GM10847 (cell line): Measurements from ENCODE around the gene SLX9.

ENCODE experiments used
- POLR2A ChIP-seq: IDR thresholded peaks from 2 replicates; pipeline ENCODE4 v1.6.1; 2011; ENCODE audit not compliant: insufficient read length; ENCODE audit errors: extremely low read depth

Gene SLX9

DNA sequence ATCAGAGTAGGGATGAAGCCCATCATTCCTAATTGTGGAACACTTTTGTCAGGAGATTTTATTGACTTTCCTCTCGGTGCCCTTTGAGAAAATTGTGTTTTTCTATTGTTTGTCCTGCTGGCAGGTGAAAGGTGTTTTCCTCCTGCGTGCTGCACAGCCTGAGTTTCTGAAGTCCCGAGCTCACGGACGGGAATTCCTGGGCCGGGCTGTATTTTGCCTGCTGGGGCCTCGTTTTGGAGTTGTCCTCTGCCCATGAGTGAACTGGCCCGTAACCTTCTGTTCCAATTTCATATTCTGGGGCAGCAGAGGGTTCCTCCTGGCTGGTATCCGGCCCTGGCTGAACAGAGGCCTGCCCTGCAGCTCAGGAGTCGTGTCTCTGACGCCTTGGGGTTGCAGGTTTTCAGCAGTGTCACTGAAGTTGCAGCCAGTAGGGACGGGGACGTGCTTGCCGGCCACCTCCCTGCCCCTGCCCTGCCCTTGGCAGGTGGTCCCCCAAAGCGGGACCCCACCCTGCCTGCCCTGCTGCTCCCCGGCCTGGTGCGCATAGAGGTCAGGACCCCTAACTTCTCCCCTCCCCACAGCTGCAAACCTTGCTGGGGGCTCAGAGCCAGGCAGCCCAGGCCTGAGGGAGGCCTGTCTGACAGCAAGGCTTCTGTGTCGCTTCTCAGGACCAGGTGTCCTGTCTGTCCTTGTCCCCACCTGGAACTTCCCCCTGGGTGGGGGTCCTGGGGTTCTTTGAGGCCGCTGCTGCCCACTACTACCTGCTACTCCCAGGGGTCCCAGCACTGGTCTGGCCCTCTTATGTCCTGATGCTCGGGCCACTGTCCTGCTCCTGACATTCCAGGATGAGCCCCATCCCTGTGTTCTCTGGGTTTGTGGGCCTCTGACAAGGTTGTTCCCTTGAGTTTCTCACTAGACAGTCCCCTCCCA, 49.0 kb downstream of the SLX9 start:
- no peak for TF ChIP-seq POLR2A

DNA sequence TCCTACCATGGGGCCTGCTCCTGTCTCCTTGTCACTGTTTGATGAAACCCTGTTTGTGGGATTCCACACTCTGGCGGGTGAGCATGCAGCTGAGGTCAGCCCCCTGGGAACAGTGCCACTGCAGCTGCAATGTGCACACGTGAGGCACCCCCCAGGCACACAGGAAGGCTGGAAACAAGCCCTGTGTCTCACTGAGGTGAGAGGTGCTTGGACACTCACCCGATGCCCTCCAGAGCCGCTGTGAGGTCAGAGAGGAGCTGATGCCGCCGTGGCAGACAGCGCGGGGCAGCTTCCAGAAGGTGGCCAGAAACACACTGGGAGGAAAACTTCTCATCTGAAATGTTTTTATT, 49.7 kb downstream of the SLX9 start:
- no peak for TF ChIP-seq POLR2A

DNA sequence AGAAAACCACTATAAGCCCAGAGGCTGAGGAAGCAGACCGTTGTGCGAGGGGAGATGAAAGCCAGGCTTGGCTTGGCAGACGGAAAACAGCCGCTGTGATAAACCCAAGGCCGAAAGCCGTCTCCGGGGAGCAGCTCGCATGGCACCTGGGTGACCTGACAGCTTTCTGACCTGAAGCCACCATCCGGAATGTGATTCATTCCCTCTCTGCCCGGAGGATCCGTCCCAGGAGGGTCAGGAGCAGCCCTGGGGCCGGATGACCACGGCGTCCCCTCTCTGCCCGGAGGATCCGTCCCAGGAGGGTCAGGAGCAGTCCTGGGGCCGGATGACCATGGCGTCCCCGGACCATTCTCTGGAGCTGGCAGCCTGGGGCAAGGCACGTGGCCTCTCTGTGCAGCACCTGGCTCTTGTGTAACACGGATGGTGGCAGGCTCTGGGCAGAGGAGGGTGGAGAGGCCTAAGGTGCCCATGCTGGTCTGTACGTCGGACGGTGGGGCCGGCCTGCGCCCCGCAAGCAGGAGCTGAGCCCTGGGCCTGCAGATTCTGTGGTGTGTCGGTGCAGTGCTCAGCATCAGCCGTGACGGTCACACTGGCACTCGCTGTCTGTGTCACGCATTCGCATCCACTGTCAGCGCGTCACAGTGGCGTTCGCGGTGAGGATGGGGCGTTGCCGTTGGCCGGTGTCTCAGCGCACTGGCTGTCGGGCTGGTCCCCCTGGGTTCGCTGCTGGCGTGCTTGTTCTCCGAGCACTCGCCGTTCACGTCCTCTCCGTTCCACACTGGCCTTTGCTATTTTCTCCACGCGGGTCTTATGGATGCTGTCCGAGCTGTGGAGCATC, 50.3 kb downstream of the SLX9 start:
- TF ChIP-seq POLR2A = no peak

DNA sequence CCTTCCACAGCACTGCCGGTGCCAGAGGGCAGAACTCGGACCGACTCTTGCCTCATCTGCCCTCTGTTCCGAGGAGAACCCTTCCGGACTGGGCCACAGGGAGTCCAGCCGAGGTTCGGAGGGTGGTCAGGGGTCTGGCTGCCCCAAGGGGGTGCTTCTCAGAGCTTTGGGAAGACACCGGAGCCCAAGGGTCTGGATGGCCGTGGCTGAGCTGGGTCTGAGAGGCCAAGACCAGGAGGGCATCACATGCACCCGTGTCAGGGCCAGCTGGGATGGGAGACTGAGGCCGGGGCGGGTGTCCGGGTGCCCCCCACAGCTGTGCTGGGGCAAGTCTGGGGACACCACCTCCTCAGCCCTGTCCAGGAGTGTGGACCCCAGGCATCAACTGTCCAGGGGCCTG, 51.1 kb downstream of the SLX9 start:
- no peak for TF ChIP-seq POLR2A

DNA sequence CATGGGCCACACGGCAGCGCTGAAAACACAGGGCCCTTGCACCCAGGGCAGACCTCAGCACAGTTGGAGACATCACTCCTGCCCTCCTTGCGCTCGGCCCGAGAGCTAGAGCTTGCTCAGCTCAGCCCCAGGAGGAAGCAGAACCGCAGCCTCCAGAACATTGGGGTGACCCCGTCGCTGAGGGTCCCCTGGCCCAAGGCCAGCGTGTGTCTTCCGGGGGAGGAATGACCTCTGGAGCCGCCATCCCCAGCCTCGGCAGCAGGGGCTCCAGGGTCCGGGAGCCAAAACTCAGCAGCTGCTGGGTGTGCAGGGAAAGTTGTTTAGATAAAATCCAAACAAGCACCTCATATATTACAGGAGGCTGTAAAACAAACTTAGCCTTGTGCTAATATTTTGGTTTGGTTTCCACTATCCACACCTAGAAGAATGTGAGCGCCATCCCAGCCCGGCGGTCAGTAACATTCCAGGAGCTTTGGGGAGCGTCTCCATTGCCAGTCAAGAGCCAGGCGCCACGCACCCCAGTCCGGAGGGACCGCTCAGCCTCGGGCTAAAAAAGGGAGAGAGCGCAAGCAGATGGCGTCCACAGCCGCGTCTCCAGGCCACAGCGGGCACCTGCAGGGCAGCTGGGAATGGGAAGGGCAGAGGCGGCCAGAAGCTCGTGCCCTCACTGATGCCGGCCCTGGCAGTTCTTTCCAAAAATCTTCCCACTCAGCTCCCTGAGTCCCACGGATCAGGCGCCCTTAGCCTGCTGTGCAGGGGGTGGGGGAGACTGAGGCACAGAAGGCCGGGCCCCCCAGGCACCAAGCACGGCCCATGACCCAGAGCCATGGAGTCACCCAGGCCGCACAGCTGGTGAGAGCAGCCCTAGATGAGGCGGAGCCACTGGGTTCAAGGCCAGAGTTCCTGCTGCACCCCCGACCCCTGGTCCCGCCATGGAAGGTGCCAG, 52.0 kb downstream of the SLX9 start:
- TF ChIP-seq POLR2A = no peak

DNA sequence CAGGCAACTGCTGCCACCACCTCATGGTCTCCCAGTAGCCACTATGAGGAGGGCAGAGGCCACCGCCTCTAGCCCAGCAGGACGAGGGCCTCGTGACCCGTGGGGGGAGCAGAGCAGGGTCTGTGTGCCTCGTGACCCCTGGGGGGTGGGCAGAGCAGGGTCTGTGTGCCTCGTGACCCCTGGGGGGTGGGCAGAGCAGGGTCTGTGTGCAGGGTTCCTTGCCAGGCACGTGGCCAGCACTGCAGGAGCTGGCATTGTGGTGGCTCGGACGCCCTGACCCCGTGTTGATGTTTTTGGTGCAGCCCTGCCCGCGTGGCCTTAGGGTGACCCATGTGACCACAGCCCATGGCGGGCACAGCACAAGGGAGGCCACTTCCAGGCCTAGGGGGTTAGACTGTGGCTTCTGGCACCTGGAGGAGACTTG, 52.8 kb downstream of the SLX9 start:
- TF ChIP-seq POLR2A = no peak

DNA sequence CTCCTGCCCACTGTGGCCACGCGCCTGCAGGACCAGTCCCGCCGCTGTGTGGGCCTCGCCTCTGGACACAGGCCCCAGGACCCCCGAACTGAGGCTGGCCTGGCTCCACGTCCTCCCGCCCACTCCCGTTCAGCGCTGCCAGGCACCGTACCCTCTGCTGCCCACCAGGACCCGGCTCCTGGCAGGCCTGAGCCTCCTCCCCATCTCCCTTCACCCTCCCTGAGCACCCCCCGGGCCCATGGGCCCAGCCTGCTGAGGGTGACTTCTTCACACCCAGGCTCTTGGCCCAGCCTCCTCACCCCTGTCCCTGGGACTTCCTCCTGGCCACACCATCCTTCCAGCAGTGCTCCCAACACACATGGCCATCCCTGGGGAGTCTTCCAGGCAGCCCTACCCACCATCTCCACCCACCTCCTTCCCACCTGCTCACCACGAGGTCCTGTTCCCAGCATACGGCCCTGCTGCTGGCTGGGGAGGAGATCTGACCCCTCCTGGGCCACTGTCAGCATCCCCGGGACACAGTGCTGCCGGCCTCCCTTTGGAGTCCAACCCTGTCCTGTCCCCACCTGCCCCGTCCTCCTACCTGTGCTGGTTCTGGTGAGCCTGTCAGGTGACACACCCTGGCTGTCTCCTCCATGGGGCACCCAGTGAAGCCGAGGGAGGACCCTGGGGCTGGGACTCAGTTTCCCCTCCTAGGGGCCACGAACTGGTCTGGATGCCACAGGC, 53.7 kb downstream of the SLX9 start:
- TF ChIP-seq POLR2A = no peak

DNA sequence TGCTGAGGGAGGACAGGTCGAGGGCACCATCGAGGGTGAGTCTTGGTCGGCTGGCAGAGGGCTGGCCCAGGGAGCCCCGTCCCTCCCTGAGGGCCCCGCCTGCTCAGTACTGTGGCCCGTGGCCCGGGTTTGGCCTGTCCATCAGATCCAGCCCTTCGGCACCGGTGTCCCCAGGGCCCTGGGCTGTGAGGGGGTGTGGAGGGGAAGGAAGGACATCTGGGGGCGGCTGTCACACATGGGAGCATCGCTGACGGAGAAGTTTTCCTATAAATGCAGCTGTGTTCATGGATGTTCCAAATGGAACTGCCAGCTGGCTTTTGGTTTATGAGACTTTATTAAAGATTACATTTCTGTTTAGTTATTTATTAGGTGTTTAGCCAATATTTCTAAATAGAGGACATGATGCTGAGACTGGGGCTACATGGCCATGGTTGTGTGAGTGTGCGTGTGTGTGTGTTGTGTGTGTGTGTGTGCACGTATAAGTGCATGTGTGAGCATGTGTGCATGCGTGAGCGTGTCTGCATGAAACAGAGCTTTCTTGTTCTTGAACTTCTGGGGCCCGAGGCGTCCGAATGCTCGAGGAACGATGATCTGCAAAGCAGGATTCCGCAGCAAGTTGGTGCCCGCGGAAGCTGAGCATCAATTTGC, 54.3 kb downstream of the SLX9 start:
- TF ChIP-seq POLR2A = no peak

DNA sequence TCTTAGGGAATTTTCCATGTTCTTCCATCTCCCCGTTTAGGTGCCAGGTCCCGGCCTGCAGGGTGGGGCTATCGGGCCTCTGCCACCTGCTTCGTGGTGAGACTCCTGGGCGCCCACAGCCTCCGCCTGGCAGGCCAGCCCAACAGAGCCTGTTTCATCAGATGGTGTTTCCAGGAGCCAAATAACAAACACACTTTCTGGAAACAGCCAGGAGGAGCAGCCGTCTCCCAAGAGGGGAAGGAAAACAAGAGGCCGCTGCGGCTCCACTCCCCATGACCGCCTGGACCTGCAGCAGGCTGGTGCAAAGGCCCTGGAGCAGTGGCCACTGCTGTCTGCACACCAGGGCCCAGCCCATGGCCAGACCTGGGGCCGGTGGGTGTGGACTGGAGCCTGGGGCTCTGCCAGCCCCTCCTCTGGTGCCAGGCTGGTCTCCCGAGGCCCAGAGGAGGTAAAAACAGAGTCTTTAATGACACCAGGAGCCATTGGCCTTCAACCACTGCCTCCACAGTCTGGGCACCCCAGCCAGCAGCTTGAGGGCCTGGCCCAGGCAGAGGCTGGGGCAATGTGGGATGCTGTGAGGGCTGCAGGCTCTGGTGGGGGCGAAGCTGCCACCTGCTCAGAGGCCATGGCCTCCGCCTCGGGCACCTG, 55.0 kb downstream of the SLX9 start:
- no peak for TF ChIP-seq POLR2A

DNA sequence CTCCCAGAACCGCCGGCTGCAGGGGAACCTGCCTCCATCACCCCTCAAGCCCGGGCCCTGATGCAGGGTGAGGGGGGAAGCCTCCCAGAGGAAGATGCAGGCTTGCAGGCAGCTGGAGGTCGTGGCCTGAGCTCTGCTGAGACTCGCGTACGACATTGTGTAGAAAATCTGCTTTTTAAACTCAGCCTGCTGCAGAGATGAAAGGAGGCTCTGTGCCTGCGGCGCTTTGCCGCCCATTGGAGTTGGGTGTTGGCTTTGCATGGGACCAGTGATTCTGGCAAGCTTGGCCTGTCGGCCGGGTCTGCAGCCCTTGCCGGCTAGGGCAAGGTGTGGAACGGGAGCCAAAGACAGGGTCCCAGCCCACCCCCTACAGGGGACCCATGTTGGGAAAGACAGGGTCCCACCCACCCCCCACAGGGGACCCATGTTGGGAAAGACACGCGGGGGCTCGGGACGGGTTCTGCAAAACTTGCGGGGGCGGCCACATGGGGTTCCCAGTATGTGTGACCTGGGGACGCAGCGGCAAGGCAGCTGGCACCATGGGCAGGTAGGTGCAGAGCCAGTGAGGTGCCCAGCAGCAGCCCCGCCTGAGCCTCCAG, 55.6 kb downstream of the SLX9 start:
- no peak for TF ChIP-seq POLR2A

DNA sequence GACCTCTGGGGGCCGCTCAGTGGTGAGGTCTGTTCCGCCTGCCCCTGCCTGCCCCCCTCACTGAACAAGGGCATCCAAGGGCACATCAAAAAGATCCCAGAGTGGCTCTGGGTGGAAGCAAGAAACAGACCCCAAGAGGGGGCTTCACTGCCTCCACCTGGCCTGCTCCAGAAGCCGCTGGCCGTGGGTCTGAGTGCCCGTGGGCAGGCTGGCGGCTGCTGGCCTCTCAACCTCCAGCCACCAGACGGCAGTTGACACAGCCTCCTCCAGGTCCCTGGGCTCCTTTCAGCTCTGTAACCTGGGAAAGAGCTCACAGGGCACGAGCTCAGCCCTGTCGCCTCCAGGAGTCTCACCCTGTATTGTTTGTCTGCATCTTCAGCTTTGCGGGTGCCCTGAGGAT, 56.3 kb downstream of the SLX9 start:
- no peak for TF ChIP-seq POLR2A

DNA sequence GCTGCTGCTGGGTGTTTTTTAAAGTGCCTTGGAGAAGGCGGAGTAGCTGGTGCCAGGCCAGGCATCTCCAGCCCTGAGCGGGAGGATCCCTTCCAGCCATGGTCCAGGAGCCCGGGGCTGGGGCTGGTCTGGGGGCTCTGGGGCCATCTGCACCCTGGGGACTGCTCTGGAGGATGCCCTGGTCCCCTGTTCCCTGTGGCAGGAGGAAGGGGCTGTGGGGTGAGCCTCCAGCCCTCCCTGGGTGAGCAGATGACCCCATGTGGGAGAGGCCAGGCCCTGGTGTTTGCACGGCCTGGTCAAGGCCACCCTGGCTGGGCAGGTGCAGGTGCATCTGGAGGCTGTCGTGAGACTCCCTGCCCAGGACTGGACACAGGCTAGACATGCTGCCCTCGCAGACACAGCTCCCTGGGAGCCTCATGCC, 56.7 kb downstream of the SLX9 start:
- no peak for TF ChIP-seq POLR2A
